K562 (cell line): Measurements from ENCODE around the gene HEATR9. TPM values are rescaled to one million over a fixed set of nuclear protein-coding genes. Genes with fewer than 3 reads are reported as not detected.

Source experiments
- BCLAF1 ChIP-seq, 2 experiments: fragments of 450-650 bp in 1 of 2; IDR thresholded peaks; 2 replicates each; pipeline ENCODE4 v1.6.1; 2011 to 2017; ENCODE audit warnings: low read depth in 2 of 2, antibody characterized with exemption in 1 of 2, borderline replicate concordance in 1 of 2, low read length in 1 of 2, mild to moderate bottlenecking in 1 of 2, mixed read lengths in 1 of 2; ENCODE audit not compliant: control insufficient read depth in 1 of 2
- BRF1 ChIP-seq: IDR thresholded peaks from 3 replicates; pipeline ENCODE4 v1.6.1; 2011; ENCODE audit warnings: borderline replicate concordance, mild to moderate bottlenecking; ENCODE audit not compliant: insufficient read length; ENCODE audit errors: extremely low read depth
- CEBPG ChIP-seq, 3 experiments: fragments of 200-800 bp in 1 of 3; sonication (Bioruptor generic) in 1 of 3; sonication (generic) in 1 of 3; formaldehyde crosslinking in 1 of 3; IDR thresholded peaks in 2 of 3; conservative IDR thresholded peaks in 1 of 3; 2 replicates each; pipeline versions ENCODE4 v1.6.1 to v1.8.0; 2016 to 2022; ENCODE audit warnings: missing compliant biosample characterization in 2 of 3, missing genetic modification characterization in 2 of 3, mild to moderate bottlenecking in 1 of 3, missing genetic modification reagents in 1 of 3
- CHD2 ChIP-seq: IDR thresholded peaks from 2 replicates; pipeline ENCODE4 v1.6.1; 2011; ENCODE audit warnings: low read depth, low read length
- ETV5 ChIP-seq: sonication (generic); formaldehyde crosslinking; IDR thresholded peaks from 2 replicates; pipeline ENCODE4 v1.4.0; 2020; ENCODE audit warnings: low read depth, mild to moderate bottlenecking, missing genetic modification reagents
- EZH2 ChIP-seq: IDR thresholded peaks from 2 replicates; pipeline ENCODE4 v1.6.1; 2012; ENCODE audit warnings: low read depth, mild to moderate bottlenecking, inconsistent platforms, low read length, borderline replicate concordance
- FOSL1 ChIP-seq: fragments of 200-800 bp; sonication (Bioruptor generic); conservative IDR thresholded peaks from 2 replicates; pipeline ENCODE4 v1.6.1; 2016; ENCODE audit warnings: missing genetic modification characterization, missing compliant biosample characterization
- PURB ChIP-seq: sonication (generic); formaldehyde crosslinking; IDR thresholded peaks from 2 replicates; pipeline ENCODE4 v1.9.0; 2021; ENCODE audit warnings: low read depth, mild to moderate bottlenecking, missing genetic modification reagents
- RB1 ChIP-seq: fragments of 450-650 bp; IDR thresholded peaks from 2 replicates; pipeline ENCODE4 v1.6.1; 2017; ENCODE audit warnings: low read depth, mild to moderate bottlenecking
- SPI1 ChIP-seq: IDR thresholded peaks from 2 replicates; pipeline ENCODE4 v1.6.1; 2011; ENCODE audit warnings: low read depth, low read length, control low read depth, borderline replicate concordance
- TBP ChIP-seq: optimal IDR thresholded peaks from 2 replicates; pipeline ENCODE3; 2011; ENCODE audit warnings: low read depth, low read length, improper control_type of control experiment
- TEAD4 ChIP-seq, 2 experiments: sonication (generic) in 1 of 2; formaldehyde crosslinking in 1 of 2; IDR thresholded peaks; 2 replicates each; pipeline versions ENCODE4 v1.6.1 to v1.8.0; 2012 to 2022; ENCODE audit warnings: borderline replicate concordance in 1 of 2, inconsistent platforms in 1 of 2, low read length in 1 of 2, mild to moderate bottlenecking in 1 of 2, missing genetic modification reagents in 1 of 2
- TGIF2 ChIP-seq: sonication (generic); formaldehyde crosslinking; IDR thresholded peaks from 2 replicates; pipeline ENCODE4 v1.8.1; 2022; ENCODE audit warnings: mild to moderate bottlenecking, missing genetic modification reagents, moderate library complexity
- YY1 ChIP-seq, 3 experiments: IDR thresholded peaks; 2 replicates each; pipeline ENCODE4 v1.6.1; 2011; ENCODE audit warnings: low read length in 2 of 3, mild to moderate bottlenecking in 2 of 3, moderate library complexity in 2 of 3, borderline replicate concordance in 1 of 3, control low read depth in 1 of 3, low read depth in 1 of 3; ENCODE audit not compliant: insufficient read depth in 3 of 3, insufficient replicate concordance in 2 of 3, control insufficient read depth in 1 of 3, insufficient read length in 1 of 3; ENCODE audit errors: extremely low read depth in 1 of 3
- ZNF12 ChIP-seq: sonication (generic); formaldehyde crosslinking; IDR thresholded peaks from 2 replicates; pipeline ENCODE4 v1.4.0; 2020; ENCODE audit warnings: mild to moderate bottlenecking, missing genetic modification reagents
- ZNF224 ChIP-seq: sonication (generic); formaldehyde crosslinking; IDR thresholded peaks from 2 replicates; pipeline ENCODE4 v1.8.0; 2022; ENCODE audit warnings: mild to moderate bottlenecking, missing genetic modification reagents
- ZNF232 ChIP-seq: sonication (generic); formaldehyde crosslinking; IDR thresholded peaks from 2 replicates; pipeline ENCODE4 v1.8.0; 2022; ENCODE audit warnings: mild to moderate bottlenecking, missing genetic modification reagents
- ZNF347 ChIP-seq: fragments of 450-650 bp; formaldehyde crosslinking; IDR thresholded peaks from 2 replicates; pipeline ENCODE4 v1.4.0; 2020; ENCODE audit warnings: low read depth, mild to moderate bottlenecking, moderate library complexity
- ZNF551 ChIP-seq: fragments of 250-450 bp; sonication (Bioruptor Pico); IDR thresholded peaks from 2 replicates; pipeline ENCODE4 v1.5.0; 2021; ENCODE audit warnings: mild to moderate bottlenecking, moderate library complexity
- ZNF589 ChIP-seq: fragments of 200-800 bp; sonication (Bioruptor generic); IDR thresholded peaks from 2 replicates; pipeline ENCODE4 v1.6.1; 2016; ENCODE audit warnings: low read depth, missing genetic modification characterization, missing compliant biosample characterization
- polyA plus RNA-seq, 8 experiments: library from polyadenylated mRNA; depleted of rRNA in 4 of 8; stranded (reverse) in 5 of 8; unstranded in 3 of 8; fragments of >200 nt; fragmentation: Nextera tagmentation in 2 of 8; fragmentation: Illumina TruSeq in 1 of 8; extraction: Ambion mirVana in 2 of 8; extraction: Trizol in 1 of 8; gene quantifications; 2 replicates each; pipeline versions ENCODE4 v1.2.1 to v1.2.3, GENCODE V29; 2011 to 2014; ENCODE audit warnings: inconsistent platforms in 1 of 8, missing spikeins in 1 of 8
- total RNA-seq, 7 experiments: library from RNA; depleted of rRNA in 6 of 7; stranded (reverse); fragments of >200 nt in 6 of 7; fragmentation: Illumina TruSeq in 2 of 7; extraction: Trizol in 2 of 7; gene quantifications; 2 replicates each; pipeline versions ENCODE4 v1.2.1 to v1.2.3, GENCODE V29; 2011 to 2021; ENCODE audit warnings: low replicate concordance in 1 of 7

The HEATR9 gene
- total and polyA plus RNA-seq, 9 of the 15 experiments (the other 6 are each of a cell fraction or from before 2014, with no cell fraction given) = not detected

- TF ChIP-seq BCLAF1 (IDR thresholded peaks at IDR 0.05; ENCODE audit: borderline replicate concordance in 1 of 2, control insufficient read depth in 1 of 2, low read depth in 2 of 2, low read length in 1 of 2) (peak in 1 of 2 experiments; percentile 97; a peak in 2 of 4 replicates), PURB (CRISPR knock-in tag) (no peak), TGIF2 (CRISPR knock-in tag) (no peak), ETV5 (CRISPR knock-in tag) (no peak), TEAD4 (IDR thresholded peaks at IDR 0.05; ENCODE audit: low read length) (no peak), TEAD4 (CRISPR knock-in tag; IDR thresholded peaks at IDR 0.05; ENCODE audit: borderline replicate concordance) (no peak), ZNF551 (CRISPR knock-in tag) (no peak), SPI1 (peak; percentile 79), ZNF12 (no peak), FOSL1 (peak; percentile 39; the same call in 1 of the 2 replicates), RB1 (peak; percentile 92), BRF1 (no peak), ZNF347 (CRISPR knock-in tag) (no peak), CEBPG (CRISPR knock-in tag; IDR thresholded peaks at IDR 0.05) (no peak), CEBPG (tag; conservative IDR thresholded peaks at IDR 0.05 in 1 of 2, IDR thresholded peaks at IDR 0.05 in 1 of 2) (peak; percentile 11 to 62; a peak in 2 of 4 replicates), TBP (peak; percentile 97), YY1 (IDR thresholded peaks at IDR 0.05; ENCODE audit: borderline replicate concordance in 1 of 3, control insufficient read depth in 1 of 3, extremely low read depth in 1 of 3, insufficient read depth in 3 of 3, insufficient read length in 1 of 3, insufficient replicate concordance in 2 of 3, low read depth in 1 of 3, low read length in 2 of 3) (peak; percentile 87 to 92 (median 88)), EZH2 (no peak), ZNF589 (CRISPR knock-in tag) (no peak), ZNF232 (CRISPR knock-in tag) (no peak), CHD2 (no peak), ZNF224 (no peak)
Measured at GRCh38 chr17:35808962-35809854, 59.5 kb downstream of the HEATR9 start, which contains the start of gene TAF15 (continued).
